Uterus (tissue), 2 donors: ENCODE measurements around the gene CDK5RAP1.

Source experiments
- POLR2A ChIP-seq, 2 donors: fragments of 450-650 bp; IDR thresholded peaks; one replicate each; pipeline ENCODE4 v1.6.1; 2016; ENCODE audit warnings: antibody characterized with exemption in 2 of 2, mild to moderate bottlenecking in 1 of 2, moderate library complexity in 1 of 2
- TF ChIP-seq, protein P1 (sequence below), 4 experiments: fragments of 200-600 bp in 2 of 4; fragments of 450-650 bp in 2 of 4; sonication (generic) in 2 of 4; IDR thresholded peaks; one replicate each; pipeline ENCODE4 v1.5.1; 2016 to 2019; ENCODE audit warnings: antibody characterized with exemption in 4 of 4, mild to moderate bottlenecking in 2 of 4, moderate library complexity in 1 of 4

DNA sequence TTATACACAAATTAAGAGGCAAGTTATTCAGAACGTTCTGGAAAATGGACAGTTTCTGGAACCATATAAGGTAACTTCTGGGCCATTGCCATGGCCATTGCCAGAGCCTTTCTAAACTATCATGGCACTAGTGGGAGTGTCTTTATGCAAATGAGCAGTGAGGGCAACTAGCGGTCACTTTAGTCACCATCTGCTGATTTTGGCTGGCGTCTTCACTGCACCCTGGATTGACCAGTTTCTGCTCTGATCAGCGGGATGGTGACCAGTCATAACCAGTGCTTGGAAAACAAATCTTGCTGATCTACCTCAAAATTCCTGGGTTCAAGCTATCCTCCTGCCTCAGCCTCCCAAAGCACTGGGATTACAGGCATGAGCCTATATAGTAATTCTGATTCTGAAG, 49.5 kb upstream of the CDK5RAP1 start:
- TF ChIP-seq, protein P1, sequence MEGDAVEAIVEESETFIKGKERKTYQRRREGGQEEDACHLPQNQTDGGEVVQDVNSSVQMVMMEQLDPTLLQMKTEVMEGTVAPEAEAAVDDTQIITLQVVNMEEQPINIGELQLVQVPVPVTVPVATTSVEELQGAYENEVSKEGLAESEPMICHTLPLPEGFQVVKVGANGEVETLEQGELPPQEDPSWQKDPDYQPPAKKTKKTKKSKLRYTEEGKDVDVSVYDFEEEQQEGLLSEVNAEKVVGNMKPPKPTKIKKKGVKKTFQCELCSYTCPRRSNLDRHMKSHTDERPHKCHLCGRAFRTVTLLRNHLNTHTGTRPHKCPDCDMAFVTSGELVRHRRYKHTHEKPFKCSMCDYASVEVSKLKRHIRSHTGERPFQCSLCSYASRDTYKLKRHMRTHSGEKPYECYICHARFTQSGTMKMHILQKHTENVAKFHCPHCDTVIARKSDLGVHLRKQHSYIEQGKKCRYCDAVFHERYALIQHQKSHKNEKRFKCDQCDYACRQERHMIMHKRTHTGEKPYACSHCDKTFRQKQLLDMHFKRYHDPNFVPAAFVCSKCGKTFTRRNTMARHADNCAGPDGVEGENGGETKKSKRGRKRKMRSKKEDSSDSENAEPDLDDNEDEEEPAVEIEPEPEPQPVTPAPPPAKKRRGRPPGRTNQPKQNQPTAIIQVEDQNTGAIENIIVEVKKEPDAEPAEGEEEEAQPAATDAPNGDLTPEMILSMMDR (IDR thresholded peaks at IDR 0.05), result no peak
- no peak for TF ChIP-seq POLR2A (IDR thresholded peaks at IDR 0.05)
